GM18499 (cell line): ENCODE data around the gene KRT13.

ENCODE experiments used
- ATAC-seq: cut with Tn5 transposase; IDR thresholded peaks from one replicate; pipeline ENCODE4 v1.9.1; 2021; ENCODE audit warnings: moderate number of reproducible peaks; ENCODE audit not compliant: insufficient read depth, unreplicated experiment

Gene KRT13

GRCh38 chr17:41538565-41538991 lies 33.2 kb upstream of the KRT13 start:
- no peak for ATAC-seq

- no peak for ATAC-seq
These were observed 32.6 kb upstream of the KRT13 start for GRCh38 chr17:41537990-41538389.

GRCh38 chr17:41537614-41537954 lies 32.2 kb upstream of the KRT13 start:
- ATAC-seq, result no peak

DNA sequence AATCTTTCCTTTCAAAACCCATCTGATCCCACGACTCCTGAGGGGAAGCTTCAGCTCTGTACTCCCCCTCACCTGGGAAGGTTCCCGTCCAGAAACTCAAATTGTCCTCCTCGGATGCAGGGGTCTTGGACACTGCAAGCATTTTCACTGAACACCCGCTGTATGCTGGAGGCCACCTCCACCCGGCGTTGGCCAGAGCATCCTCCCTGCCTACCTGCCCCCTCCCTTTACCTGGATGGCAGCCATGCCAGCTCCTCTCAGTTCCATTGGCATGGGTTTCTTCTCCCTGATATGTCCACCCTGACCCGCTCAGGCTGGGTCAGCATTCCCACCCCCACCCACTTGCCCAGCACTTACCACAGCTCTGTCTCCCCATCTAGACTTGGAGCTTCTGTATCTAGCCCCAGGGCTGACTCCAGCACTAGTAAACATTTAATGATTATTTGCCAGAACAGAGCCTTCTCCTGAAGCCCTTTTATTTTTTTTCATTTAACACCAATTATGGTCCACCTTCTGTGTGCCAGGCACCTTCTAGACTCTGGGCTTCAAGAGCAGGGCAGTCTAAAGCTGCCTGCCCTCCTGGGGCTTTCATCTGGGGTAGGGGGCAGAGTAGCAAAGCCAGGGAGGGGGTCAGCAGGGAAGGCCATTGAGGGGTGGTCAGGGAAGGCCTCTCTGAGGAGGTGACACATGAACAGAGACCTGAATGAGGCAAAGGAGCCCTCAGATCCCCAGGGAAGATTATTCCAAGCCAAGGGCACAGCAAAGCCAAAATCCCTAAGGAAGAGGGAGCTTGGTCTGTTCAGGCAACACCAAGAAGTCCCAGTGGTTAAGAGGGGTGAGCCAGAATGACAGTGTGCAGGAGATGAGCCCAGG lies 31.6 kb upstream of the KRT13 start:
- no peak for ATAC-seq

GRCh38 chr17:41535764-41536481 lies 30.5 kb upstream of the KRT13 start:
- ATAC-seq, result no peak

- ATAC-seq, result no peak
These were observed 29.6 kb upstream of the KRT13 start for GRCh38 chr17:41534899-41535546.

- ATAC-seq, result no peak
These were observed 28.2 kb upstream of the KRT13 start for GRCh38 chr17:41533613-41534012.

DNA sequence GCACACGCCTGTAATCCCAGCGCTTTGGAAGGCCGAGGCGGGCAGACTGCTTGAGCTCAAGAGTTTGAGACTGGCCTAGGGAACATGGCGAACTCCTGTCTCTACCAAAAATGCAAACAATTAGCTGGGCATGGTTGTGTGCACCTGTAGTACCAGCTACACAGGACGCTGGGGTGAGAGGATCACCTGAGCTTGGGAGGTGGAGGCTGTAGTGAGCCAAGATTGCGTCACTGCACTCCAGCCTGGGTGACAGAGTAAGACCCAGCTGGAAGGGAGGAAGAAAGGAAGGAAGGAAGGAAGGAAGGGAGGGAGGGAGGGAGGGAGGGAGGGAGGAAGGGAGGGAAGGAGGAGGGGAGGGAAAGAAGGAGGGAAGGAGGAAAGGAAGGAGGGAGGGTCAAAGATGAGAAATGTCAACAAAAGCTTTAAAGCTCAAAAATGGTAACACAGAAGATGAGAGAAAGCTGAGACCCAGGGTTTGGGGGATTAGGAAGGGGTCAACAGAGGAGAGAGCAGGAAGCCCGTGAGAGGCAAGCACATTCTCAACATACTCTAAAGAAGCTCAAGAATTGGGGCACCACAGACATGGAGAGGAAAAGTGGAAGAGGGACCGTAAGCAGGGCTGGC lies 27.6 kb upstream of the KRT13 start:
- ATAC-seq, result no peak

DNA sequence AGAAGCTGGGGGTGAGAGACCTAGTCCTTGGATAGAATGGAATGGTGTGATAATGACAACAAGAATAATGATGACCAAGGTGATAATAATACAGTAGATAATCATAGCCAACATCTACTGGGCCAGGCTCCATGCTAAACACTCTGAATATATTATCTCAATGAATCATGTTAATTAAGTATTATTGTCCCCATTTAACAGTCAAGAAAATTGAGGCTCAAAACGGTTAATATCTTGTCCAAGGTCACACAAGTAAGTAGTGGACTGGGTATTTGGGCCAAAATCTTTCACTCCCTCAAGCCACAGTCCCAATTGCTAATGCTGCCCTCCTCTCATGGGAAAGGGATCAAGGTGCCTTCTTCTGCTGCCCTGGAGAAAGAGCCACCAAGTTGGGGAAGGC lies 26.6 kb upstream of the KRT13 start:
- no peak for ATAC-seq

DNA sequence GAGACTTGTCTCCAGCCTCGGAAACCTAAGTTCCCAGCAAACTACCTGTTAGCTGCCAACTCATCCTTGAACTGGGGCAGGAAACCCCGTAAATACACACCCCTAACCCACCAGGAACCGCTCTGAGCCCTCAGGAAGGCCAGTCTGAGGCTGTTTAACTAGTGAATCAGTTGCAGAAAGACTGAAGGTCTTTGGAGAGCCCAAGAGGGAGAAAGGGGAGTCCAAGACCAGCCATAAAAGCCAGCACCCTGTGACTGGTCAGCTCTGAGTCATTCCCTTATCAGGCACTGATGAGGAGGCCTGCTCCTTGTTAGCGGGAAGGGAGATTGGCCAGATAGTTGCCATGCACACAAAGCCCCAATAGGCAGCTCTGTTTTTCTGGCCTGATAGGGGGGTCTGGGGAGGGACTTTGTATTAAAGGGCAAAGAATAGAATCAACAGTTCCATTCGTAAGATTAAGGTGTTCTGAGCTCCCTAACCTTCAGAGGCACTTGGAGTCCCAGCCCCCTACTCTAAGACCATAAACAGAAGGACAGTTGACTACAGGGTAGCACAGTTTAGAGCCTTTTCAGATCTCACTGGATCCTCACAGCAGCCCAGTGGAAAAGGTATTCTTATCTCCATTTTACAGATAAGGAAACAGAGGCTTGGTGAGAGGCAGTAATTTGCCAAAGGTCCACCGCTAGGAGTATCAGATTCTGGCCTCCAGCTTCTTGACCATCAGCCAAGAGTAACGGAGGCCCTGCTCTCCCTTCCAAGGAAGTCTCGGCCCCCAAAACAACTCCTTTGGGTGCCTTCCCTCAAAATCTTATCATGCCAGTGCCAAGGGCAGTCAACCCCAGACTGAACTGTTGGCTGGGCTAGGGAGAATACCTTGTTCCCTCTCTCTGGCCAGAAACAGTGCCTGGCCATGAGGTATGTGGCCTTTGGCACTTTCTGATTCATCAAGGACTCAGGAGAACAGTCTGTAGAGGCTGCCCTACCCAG lies 24.9 kb upstream of the KRT13 start:
- ATAC-seq, result no peak

GRCh38 chr17:41529491-41529915 lies 24.1 kb upstream of the KRT13 start:
- ATAC-seq, result no peak

DNA sequence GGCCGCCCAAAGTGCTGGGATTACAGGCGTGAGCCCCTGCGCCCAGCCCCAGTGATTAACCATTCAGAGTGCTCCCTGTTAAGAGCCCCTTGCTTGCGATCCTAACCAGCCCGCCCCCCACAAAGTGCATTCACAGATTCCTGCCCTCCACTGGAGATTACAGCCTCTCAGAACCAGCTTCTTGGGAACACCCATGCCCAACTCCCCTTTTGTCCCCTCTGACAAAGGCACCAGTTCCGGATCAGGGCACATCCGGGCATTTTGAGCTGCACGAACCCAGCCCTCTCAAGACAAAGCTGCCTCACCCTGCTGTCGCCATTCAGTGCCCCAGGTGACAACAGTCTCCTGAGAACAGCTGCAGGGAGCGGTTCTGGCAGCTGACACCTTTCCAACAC lies 23.5 kb upstream of the KRT13 start:
- no peak for ATAC-seq

- ATAC-seq, result no peak
These were observed 21.9 kb upstream of the KRT13 start for GRCh38 chr17:41527063-41528023.

DNA sequence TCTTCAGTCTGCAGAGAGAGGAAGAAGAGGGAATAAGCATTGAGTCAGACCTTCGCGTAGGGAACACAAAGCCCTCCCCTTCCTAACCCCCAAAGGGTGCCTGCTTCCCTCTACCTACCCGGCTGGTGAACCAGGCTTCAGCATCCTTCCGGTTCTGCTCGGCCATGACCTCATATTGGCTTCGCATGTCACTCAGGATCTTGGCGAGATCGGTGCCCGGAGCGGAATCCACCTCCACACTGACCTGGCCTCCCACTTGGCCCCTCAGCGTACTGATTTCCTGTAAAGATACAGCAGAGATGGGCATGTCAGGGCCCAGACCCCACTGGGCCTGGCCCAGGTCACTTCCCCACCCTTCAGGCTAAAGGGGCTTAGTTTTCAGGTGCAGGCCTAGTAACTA lies 18.8 kb upstream of the KRT13 start:
- no peak for ATAC-seq

DNA sequence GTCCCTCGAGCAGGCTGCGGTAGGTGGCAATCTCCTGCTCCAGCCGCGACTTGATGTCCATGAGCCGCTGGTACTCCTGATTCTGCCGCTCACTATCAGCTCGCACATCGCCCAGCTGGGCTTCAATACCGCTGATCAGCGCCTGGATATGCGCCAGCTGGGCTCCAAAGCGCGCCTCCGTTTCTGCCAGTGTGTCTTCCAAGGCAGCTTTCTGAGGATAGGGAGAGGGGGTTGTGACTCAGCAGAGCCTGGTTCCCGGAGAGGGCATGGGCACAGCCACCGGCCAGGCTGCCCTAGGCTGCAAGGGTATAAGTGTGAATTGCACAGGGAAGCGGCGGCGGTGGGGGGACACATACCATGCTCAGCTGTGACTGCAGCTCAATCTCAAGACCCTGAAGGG lies 18.4 kb upstream of the KRT13 start:
- ATAC-seq, result no peak

- ATAC-seq, result no peak
These were observed 17.8 kb upstream of the KRT13 start for GRCh38 chr17:41523225-41523593.

DNA sequence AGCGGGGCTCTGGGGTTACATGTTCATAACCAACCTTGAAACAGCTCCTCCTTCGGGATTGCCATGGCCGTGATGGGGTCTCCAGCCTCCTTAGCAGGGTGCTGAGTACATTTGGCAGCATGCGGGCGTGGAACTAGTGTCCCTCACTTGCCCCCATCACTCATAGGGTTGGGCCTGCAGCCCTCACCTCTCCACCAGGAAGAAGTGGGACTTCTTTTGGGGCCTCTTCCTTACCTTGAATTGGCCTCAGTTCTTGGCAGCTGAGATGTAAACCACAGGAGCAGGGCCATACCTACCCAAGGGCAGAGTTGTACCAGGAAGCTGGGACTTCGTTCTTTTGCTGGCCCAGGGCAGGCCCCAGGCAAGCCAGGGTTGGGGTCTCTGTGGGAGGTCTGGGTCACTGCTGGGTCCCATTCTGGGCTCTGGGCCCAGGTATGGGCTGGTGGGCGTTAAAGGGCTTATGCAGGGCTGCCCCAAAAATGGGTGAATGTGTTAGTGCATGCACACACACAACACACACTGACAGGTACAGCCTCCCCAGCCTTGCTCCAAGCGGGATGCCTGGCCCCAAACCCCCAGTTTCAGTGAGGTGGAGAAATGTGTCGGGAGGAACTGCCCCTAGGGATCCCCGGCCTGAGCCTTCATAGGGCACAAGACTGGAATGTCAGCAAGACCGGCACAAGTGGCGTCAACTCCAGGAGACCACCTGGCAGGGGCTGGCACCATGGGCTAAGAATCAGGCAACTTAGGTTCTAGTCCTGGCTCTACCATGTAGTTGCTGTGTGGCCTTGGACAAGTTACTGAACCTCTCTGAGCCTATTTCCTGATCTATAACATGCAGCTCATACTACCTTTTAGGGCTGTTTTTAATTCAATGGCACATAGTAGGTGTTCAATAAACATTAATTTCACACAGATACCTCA lies 17.2 kb upstream of the KRT13 start:
- ATAC-seq, result no peak
